Measurements from ENCODE around the gene HOXC5.

Gene HOXC5

DNA sequence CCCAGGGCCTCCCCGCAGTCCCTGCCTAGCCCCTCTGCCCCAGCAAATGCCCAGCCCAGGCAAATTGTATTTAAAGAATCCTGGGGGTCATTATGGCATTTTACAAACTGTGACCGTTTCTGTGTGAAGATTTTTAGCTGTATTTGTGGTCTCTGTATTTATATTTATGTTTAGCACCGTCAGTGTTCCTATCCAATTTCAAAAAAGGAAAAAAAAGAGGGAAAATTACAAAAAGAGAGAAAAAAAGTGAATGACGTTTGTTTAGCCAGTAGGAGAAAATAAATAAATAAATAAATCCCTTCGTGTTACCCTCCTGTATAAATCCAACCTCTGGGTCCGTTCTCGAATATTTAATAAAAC is 2.4 kb upstream of the HOXC5 start:
- H3K4me3 ChIP-seq (ENCODE audit: low read depth, low read length): no peak overlapping the region
- DNase-seq (ENCODE audit: low read depth): no peak
- TF ChIP-seq, protein P1, sequence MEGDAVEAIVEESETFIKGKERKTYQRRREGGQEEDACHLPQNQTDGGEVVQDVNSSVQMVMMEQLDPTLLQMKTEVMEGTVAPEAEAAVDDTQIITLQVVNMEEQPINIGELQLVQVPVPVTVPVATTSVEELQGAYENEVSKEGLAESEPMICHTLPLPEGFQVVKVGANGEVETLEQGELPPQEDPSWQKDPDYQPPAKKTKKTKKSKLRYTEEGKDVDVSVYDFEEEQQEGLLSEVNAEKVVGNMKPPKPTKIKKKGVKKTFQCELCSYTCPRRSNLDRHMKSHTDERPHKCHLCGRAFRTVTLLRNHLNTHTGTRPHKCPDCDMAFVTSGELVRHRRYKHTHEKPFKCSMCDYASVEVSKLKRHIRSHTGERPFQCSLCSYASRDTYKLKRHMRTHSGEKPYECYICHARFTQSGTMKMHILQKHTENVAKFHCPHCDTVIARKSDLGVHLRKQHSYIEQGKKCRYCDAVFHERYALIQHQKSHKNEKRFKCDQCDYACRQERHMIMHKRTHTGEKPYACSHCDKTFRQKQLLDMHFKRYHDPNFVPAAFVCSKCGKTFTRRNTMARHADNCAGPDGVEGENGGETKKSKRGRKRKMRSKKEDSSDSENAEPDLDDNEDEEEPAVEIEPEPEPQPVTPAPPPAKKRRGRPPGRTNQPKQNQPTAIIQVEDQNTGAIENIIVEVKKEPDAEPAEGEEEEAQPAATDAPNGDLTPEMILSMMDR (IDR thresholded peaks at IDR 0.05; ENCODE audit: low read depth, low read length, missing control alignments): no peak
- in situ Hi-C loops (cut with HindIII; ENCODE audit: low sequenced_read_pairs): no loop called here

DNA sequence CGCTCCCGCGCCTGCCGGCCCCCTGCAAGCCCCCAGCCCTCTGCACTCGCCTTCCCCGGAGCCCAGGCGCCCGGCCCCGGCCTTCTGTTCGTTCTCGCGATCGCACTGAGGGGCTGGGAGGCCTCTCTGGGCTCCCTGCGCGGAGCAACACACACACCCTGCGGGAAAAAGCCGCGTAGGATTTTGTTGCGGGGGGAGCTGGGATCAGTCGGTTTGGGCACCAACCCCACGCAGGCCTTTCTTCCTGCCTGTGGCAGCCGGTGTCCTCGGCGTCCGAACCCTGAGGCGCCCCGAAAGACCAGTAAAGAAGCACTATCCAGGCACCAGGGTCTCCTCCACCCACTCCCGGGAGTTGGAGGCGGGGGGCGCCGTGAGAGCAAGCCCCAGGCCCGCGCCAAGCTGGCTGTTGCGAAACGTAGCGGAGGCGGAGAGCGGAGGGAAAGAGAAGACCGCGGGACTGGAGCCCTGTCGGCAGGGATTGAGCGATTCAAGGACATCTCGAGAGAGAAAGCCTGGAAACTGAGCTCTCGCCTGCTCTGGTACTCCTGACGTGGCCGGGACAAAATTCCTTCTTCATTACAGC is 1.9 kb upstream of the HOXC5 start:
- no peak overlapping the region for H3K4me3 ChIP-seq (ENCODE audit: low read depth, low read length)

DNA sequence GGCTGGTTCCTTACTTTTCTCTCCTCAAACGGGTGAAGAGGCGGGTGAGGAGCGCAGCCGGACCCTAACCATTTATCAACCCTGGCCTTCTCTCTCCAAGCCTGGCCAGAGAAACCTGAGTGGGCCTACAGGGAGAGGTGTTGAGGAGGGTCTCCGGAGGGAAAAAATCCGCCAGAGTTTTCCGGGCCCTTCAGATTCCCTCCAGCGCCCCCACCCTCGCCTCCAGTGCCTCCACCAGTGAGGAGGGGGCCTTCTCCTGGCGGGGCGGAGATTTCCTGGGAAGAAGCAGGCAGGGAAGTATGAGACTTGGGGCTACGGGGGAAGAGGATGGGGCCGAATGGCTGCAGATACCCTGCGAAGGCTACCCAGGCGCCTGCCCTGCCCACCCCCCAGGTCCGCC is 1.4 kb upstream of the HOXC5 start:
- in situ Hi-C loops (cut with HindIII; ENCODE audit: low sequenced_read_pairs): no loop called here
- DNase-seq (ENCODE audit: low read depth): no peak
- H3K4me3 ChIP-seq (ENCODE audit: low read depth, low read length): no peak overlapping the region
- TF ChIP-seq, protein P1 (IDR thresholded peaks at IDR 0.05; ENCODE audit: low read depth, low read length, missing control alignments): no peak

More for the DNA sequence above, 1.9 kb upstream of the HOXC5 start:
- TF ChIP-seq, protein P1 (IDR thresholded peaks at IDR 0.05; ENCODE audit: low read depth, low read length, missing control alignments): no peak
- in situ Hi-C loops (cut with HindIII; ENCODE audit: low sequenced_read_pairs): no loop called here
- DNase-seq (ENCODE audit: low read depth): no peak

- in situ Hi-C loops (cut with HindIII; ENCODE audit: low sequenced_read_pairs): no loop called here
- no peak for DNase-seq (ENCODE audit: low read depth)
- TF ChIP-seq, protein P1 (IDR thresholded peaks at IDR 0.05; ENCODE audit: low read depth, low read length, missing control alignments): no peak
- H3K4me3 ChIP-seq (ENCODE audit: low read depth, low read length): no peak overlapping the region
Measured at GRCh38 chr12:54032086-54032619, 697 bp upstream of the HOXC5 start.

- no peak for DNase-seq (ENCODE audit: low read depth)
- TF ChIP-seq, protein P1 (IDR thresholded peaks at IDR 0.05; ENCODE audit: low read depth, low read length, missing control alignments): no peak
- in situ Hi-C loops (cut with HindIII; ENCODE audit: low sequenced_read_pairs): no loop called here
- H3K4me3 ChIP-seq (ENCODE audit: low read depth, low read length): no peak overlapping the region
Measured at GRCh38 chr12:54033106-54033979, 493 bp downstream of the HOXC5 start.

GRCh38 chr12:54033980-54034784 is 1.3 kb downstream of the HOXC5 start:
- TF ChIP-seq, protein P1 (IDR thresholded peaks at IDR 0.05; ENCODE audit: low read depth, low read length, missing control alignments): no peak

More at GRCh38 chr12:54033980-54034784, 1.3 kb downstream of the HOXC5 start:
- no peak overlapping the region for H3K4me3 ChIP-seq (ENCODE audit: low read depth, low read length)
- in situ Hi-C loops (cut with HindIII; ENCODE audit: low sequenced_read_pairs): no loop called here
- no peak for DNase-seq (ENCODE audit: low read depth)
